Measurements from ENCODE around the gene SLC35F1.

SLC35F1 gene

DNA sequence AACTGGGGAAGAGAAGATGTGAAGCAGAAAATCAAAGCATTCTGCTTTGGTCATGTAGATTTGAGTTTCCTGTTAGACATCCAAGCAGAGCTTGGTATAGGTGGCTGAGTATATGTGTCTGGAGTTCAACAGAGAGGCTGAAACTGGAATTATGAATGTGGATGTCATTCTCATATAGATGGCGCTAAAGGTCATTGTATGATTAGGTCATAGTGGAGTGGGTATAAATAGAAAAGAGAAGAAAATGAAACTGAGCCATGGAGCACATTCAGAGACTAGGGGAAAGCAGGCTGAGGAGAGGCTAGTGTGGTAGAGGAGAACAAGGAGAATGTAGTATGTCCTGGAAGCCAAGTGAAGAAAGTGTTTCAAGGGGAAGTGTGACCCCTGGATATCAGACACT lies 345.4 kb downstream of the SLC35F1 start:
- DNase-seq (ENCODE audit: low read depth in 2 of 2, low spot score in 1 of 2), result no peak

DNA sequence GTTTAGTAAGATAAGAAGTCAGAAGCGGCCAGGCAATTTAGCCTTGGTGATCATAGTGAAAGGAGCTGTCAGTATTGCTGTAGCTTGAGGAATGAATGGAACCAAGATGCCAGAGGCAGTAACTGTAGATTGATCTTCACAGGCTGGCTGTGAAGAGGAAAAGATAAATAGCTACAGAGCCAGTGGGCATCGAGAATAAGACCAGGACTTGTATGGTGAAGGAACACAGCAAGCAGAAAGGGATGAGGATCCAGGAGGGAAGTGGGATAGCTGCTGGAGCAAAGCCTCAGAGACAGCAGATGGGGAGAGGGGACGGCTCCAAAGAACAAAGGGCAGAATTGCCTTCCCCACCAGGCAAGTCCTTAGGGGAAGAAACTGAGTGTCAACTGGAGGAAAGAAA lies 346.7 kb downstream of the SLC35F1 start:
- no peak for DNase-seq (ENCODE audit: low read depth in 2 of 2, low spot score in 1 of 2)

DNA sequence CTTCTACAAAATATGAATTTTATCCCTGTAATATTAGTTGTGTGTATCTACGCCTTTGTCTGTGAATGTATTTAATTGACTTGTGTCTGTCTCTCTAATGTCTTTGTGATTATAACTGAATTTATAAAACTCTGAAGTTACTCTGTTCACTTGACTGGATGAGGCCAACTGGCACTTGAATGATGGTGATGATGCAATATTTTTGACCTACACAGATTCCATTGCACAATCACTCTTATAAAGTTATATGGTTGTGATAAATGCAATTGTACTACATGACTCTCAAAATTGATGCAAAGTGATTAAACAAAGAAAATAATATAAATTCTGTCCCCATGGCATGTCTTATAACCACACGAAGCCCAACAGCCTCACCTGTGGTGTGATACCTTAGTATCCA lies 353.8 kb downstream of the SLC35F1 start:
- DNase-seq (ENCODE audit: low read depth in 2 of 2, low spot score in 1 of 2), result no peak

- no peak for DNase-seq (ENCODE audit: low read depth in 2 of 2, low spot score in 1 of 2)
Observed at GRCh38 chr6:118263921-118264486, 356.9 kb downstream of the SLC35F1 start.

GRCh38 chr6:118269659-118270058 lies 362.6 kb downstream of the SLC35F1 start:
- no peak for DNase-seq (ENCODE audit: low read depth in 2 of 2, low spot score in 1 of 2)

GRCh38 chr6:118277631-118278030 lies 370.6 kb downstream of the SLC35F1 start:
- no peak for DNase-seq (ENCODE audit: low read depth in 2 of 2, low spot score in 1 of 2)

GRCh38 chr6:118280210-118280609 lies 373.1 kb downstream of the SLC35F1 start:
- no peak for DNase-seq (ENCODE audit: low read depth in 2 of 2, low spot score in 1 of 2)

DNA sequence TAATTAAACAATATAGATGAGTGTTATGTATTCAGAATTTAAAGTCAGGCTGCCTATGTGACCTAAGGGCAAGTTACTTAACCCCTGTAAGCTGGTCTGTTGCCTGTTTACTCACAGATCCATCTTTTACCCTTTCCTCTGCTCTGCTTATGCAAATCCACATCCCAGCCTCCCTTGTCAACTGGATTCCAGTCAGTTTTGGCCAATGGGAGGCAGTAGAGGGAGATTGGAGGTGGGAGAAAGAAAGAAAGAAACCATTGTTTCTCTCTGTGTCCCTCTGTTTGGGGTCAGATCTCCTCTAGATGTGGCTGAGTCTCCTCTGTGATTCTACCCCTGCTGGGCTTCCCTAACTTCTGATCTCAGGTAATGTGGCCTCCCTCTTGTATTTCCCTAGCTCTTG lies 374.2 kb downstream of the SLC35F1 start:
- DNase-seq (ENCODE audit: low read depth in 2 of 2, low spot score in 1 of 2), result no peak

- peak in 1 of 2 donors; percentile 12 for DNase-seq (ENCODE audit: low read depth in 2 of 2, low spot score in 1 of 2)
Observed at GRCh38 chr6:118283766-118284165, 376.7 kb downstream of the SLC35F1 start.

DNA sequence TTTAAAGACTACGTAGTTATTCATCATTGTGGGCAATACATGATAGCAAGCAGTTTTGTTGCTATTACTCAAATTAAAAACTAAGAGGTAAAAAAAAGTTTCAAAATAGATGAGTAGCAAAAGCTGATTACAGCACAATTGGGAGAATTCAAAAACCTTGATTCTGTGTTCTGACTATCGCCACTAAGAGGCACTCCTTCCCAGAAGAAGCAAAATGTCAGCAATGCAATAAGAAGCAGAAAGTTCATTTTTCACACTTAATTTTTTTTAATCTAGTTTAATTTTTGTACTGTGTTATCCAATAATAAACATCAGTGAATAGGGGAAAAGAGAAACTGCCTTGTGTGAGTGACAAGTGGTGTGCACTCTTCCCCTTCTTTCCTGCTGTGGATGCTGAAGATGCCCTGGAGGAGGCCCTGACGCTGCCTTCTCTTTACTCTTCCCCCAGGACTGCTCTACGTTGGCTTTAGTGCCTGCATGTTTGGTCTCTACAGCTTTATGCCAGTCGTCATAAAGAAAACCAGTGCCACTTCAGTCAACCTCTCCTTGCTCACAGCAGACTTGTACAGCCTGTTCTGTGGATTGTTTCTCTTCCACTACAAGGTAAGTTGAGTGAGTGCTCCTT lies 377.8 kb downstream of the SLC35F1 start:
- no peak for DNase-seq (ENCODE audit: low read depth in 2 of 2, low spot score in 1 of 2)

DNA sequence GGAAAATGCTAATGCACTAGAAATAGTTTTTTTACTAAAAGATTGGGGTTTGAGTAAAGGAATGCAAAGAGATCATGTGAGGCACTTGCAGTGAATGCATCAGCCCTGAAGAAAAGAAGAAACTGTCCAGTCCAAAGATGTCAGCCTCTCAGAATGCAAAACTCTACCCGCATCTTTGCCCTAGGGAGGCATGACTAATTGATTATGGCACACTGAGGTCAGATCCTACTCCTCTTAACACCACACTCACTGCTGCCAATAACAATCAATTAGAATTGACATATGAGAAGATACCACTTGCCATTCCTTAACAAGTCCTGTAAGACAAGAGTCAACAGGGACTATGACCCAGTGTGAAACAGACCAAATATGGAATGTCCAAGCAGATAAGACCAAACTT lies 378.7 kb downstream of the SLC35F1 start:
- no peak for DNase-seq (ENCODE audit: low read depth in 2 of 2, low spot score in 1 of 2)

- no peak for DNase-seq (ENCODE audit: low read depth in 2 of 2, low spot score in 1 of 2)
Observed at GRCh38 chr6:118288355-118289124, 381.5 kb downstream of the SLC35F1 start.

GRCh38 chr6:118292558-118292957 lies 385.5 kb downstream of the SLC35F1 start:
- DNase-seq (ENCODE audit: low read depth in 2 of 2, low spot score in 1 of 2), result no peak

DNA sequence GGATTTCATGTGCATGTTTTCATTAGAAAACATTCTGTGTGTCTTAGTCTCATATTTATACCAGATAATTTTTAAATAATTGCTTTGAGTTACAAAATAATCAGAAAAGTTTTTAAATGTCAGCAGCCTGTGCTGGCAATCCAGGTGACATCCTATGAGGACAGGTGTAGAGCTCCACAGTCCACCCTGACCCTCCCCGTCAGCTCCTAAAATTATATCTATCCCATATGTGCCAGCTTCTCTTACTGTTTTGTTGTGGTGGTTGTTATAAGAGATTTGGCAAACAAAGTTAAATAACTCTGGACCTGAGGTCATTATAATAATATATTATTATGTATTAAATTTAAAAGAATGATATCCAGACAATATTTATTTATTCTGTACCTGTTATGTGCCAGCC lies 387.8 kb downstream of the SLC35F1 start:
- no peak for DNase-seq (ENCODE audit: low read depth in 2 of 2, low spot score in 1 of 2)

DNA sequence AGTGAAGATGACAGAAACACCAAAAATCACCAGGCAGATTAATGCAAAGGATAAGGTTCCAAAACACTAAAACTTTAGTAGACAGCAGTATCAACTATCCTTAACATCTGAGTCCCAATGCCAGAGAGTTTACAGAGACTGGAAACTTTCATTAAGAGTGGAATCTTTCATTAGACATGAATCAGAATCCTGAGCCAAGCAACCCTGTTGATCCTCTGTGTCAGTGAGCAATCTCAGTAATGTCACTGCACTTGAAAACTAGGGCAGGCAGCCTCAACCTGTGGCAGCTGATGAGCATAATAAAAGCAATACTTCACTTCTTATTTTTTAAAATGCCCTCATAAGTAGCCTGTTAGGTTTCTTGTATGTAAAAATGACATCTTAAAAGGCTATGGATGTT lies 388.3 kb downstream of the SLC35F1 start:
- DNase-seq (ENCODE audit: low read depth in 2 of 2, low spot score in 1 of 2), result no peak

- no peak for DNase-seq (ENCODE audit: low read depth in 2 of 2, low spot score in 1 of 2)
Observed at GRCh38 chr6:118296129-118296901, 389.3 kb downstream of the SLC35F1 start.

DNA sequence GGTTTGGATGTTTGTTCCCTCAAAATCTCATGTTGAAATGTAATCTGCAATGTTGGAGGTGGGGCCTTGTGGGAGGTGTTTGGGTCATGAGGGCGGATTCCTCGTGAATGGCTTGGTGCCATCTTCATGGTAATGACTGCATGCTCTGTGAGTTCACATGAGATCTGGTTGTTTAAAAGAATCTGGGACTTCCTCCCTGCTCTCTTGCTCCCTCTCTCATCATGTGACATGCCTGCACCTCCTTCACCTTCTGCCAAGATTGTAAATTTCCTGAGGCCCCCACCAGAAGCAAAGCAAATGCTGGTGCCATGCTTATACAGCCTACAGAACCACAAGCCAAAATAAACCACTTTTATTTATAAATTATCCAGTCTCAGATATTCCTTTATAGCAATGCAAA lies 390.8 kb downstream of the SLC35F1 start:
- DNase-seq (ENCODE audit: low read depth in 2 of 2, low spot score in 1 of 2), result no peak

- DNase-seq (ENCODE audit: low read depth in 2 of 2, low spot score in 1 of 2), result no peak
Observed at GRCh38 chr6:118298476-118299427, 391.7 kb downstream of the SLC35F1 start.

DNA sequence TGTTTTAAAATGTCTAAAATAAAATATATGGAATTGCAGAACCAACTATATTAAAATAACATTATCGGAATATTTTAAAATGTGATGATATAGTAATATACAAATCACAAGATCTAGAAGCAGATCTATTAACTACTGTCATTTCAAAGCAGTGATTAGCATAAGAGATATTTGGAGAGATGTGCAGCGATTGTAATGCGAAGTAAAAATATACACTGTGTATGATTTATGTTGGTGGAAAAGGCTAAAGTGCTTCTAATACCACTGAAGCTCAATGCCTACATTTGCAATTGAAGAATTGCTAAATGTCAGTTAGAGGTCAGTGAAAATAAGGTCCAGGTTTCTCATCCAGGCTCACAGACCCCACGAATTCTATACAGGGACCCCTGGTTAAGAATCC lies 392.4 kb downstream of the SLC35F1 start:
- DNase-seq (ENCODE audit: low read depth in 2 of 2, low spot score in 1 of 2), result no peak

DNA sequence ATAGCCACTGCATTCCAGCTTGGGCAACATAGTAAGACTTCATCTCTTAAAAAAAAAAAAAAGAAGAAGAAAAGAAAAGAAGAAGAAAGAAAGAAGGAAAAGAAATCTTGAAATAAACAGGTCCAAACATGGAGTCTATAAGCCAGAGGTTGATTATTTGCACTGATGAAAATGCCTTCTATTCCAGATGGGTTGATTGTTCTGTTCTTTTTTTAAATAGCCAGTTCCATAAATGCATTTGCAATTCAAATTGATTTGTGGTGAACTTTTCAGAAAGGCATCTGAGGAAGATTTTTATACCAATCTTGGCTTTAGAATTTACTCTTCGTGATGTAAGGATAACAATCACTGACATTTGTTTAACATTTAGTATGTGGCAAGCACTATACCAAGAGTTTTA lies 397.3 kb downstream of the SLC35F1 start:
- no peak for DNase-seq (ENCODE audit: low read depth in 2 of 2, low spot score in 1 of 2)

DNA sequence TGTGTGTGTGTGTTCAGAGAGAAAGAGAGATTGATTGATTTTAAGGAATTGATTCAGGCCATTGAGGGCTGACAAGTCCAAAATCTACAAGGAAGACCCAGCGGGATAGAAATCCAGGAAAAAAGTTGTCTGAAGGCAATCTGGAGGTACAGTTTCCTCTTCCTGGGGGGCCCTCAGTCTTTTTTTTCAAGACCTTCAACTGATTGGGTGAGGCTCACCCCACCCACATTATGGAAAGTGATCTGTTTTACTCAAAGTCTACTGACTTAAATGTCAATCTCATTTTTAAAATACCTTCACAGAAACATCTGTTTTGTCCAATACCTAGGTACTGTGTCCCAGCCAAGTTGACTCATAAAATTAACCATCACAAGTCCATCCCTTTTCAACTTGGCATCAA lies 398.0 kb downstream of the SLC35F1 start:
- no peak for DNase-seq (ENCODE audit: low read depth in 2 of 2, low spot score in 1 of 2)

Data from stimulated activated CD8-positive, alpha-beta memory T cell treated with anti-CD3 and anti-CD28 coated beads, Interleukin-4, amount 100 ng/mL, for 4 hours (primary cell).